ENCODE results near the gene CTNNA3.

The CTNNA3 gene

GRCh38 chr10:65931291-65932070 lies 1764.5 kb downstream of the CTNNA3 start:
- DNase-seq (ENCODE audit: low read depth), result no peak

GRCh38 chr10:65911151-65911835 lies 1784.7 kb downstream of the CTNNA3 start:
- no peak for DNase-seq (ENCODE audit: low read depth)

- DNase-seq (ENCODE audit: low read depth), result no peak
Observed at GRCh38 chr10:65910209-65910608, 1785.8 kb downstream of the CTNNA3 start.

GRCh38 chr10:65907199-65907712 lies 1788.7 kb downstream of the CTNNA3 start:
- no peak for DNase-seq (ENCODE audit: low read depth)

GRCh38 chr10:65903620-65904019 lies 1792.4 kb downstream of the CTNNA3 start:
- DNase-seq (ENCODE audit: low read depth), result no peak

GRCh38 chr10:65900271-65900670 lies 1795.7 kb downstream of the CTNNA3 start:
- no peak for DNase-seq (ENCODE audit: low read depth)

GRCh38 chr10:65898055-65898454 lies 1797.9 kb downstream of the CTNNA3 start:
- DNase-seq (ENCODE audit: low read depth), result no peak

GRCh38 chr10:65894961-65895360 lies 1801.0 kb downstream of the CTNNA3 start:
- DNase-seq (ENCODE audit: low read depth), result no peak

- no peak for DNase-seq (ENCODE audit: low read depth)
Observed at GRCh38 chr10:65894379-65894778, 1801.6 kb downstream of the CTNNA3 start.

- DNase-seq (ENCODE audit: low read depth), result no peak
Observed at GRCh38 chr10:65893676-65894075, 1802.3 kb downstream of the CTNNA3 start.

GRCh38 chr10:65892284-65892683 lies 1803.7 kb downstream of the CTNNA3 start:
- no peak for DNase-seq (ENCODE audit: low read depth)

GRCh38 chr10:65891073-65891981 lies 1804.7 kb downstream of the CTNNA3 start:
- DNase-seq (ENCODE audit: low read depth), result no peak

- DNase-seq (ENCODE audit: low read depth), result no peak
Observed at GRCh38 chr10:65864529-65864928, 1831.5 kb downstream of the CTNNA3 start.

- no peak for DNase-seq (ENCODE audit: low read depth)
Observed at GRCh38 chr10:65864036-65864435, 1832.0 kb downstream of the CTNNA3 start.

All from amniotic epithelial cell (primary cell).